HL-60/S4 treated with phorbol 12-myristate 13-acetate at 8.2 ng/mL for 4 days and 3 days (cell line): ENCODE results near the gene C1RL.
"Not testable (repeated sequence)": the region's sequence is repeated elsewhere in the genome, so short reads cannot be mapped to it uniquely, and the experiment has no call there.

Experiments used
- in situ Hi-C: fragments of 300-500 bp; cut with MboI; formaldehyde crosslinking; loops from 2 replicates; pipeline ENCODE4 v1.15.0; 2022; ENCODE audit warnings: low sequenced_read_pairs

Gene C1RL

DNA sequence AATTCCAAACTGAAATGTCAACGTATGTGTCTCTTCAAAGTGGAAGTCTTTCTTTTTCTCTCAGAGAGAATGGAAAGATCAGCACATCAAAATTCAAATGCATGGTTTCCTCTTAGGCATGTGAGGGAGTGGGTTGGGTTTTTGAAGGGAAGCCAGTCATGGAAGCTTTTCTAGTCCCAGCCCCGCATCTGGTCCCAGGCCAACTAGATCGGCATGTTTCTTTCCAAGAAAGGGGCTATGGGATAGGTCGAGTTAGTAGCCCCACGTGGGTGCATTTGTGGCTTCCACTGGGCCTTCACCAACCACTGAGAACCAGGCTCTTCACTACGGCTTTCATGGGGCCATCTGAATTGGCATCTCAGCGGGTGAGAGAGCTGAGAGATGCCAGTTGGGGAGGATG is 41.9 kb downstream of the C1RL start:
- in situ Hi-C loops, result no loop called here

- in situ Hi-C loops, result no loop called here
Observed at GRCh38 chr12:7066596-7066995, 42.4 kb downstream of the C1RL start.

- in situ Hi-C loops, result no loop called here
Observed at GRCh38 chr12:7065073-7065623, 43.9 kb downstream of the C1RL start.

DNA sequence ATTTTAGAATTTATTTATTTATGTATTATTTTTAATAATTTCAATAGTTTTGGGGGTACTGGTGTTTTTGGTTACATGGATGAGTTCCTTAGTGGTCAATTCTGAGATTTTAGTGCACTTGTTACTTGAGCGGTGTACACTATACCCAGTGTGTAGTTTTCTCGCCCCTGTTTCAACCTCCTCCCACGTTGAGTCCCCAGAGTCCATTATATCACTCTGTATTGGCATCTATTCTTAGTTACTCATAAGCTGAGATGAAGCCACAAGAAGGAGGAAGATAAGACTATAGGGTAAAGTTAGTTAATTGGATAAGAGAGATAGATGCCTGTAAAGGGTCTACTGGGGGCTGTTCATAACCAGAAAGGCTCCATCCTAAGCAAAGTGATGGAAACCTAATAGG is 44.5 kb downstream of the C1RL start:
- in situ Hi-C loops, result no loop called here

DNA sequence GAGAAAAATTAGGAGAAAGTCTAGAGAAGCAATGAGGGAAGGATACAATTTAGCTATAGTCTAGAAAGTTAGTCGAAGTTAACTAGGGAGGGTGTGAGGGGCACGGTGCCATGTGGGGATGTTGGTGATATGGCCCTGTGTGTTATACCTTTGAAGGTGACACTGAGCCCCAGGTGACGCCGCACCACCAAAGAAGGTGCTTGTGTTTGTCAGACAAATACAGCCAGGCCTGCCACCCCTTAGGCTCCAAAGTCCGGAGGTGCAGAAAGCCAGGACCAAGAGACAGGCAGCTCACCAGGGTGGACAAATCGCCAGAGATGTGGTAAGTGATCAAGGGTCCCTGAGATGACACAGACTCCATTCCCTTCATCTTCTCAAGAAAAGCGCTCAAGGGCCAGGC is 47.4 kb downstream of the C1RL start:
- in situ Hi-C loops, result no loop called here

DNA sequence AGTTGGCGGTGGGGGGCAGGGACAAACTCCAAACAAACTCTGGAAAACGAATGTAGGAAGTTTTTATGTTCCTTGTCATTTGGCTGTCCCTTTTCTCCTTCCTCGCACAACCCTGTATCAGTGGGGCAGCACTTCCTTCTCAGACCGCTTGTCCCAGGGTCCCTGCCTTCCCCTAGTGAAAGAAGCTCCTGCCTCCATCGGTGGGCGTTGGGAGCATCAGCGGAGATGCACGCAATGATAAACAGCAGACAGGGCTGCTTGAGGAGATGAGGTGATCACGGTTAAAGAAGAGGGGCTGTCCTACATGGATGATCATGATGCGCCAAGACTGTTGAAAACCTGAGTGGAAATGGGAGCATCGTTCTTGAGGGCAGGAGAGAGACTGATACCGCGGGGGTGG is 47.9 kb downstream of the C1RL start:
- in situ Hi-C loops, result no loop called here

- in situ Hi-C loops, result no loop called here
Observed at GRCh38 chr12:7060353-7060954, 48.6 kb downstream of the C1RL start, which contains the start of gene C1S. C1S (plus strand) TSS chr12:7060718; CDS start chr12:7061913, 1,195 bp downstream.

DNA sequence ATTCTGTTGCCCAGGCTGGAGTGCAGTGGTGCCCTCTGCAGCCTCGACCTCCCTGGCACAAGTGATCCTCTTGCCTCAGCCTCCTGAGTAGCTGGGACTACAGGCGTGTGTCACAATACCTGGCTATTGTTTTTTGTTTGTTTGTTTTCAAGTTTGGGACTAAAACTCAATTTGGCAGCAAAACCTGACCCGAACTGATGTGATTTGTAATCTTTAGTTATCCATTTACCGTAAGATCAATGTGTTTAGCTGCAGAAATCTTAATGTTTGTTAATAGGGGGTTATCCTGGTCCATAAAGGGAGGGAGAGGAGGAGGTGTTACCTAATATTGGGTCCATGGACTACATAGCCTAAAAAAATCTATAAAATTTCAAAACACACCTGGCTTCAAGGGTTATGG is 49.2 kb downstream of the C1RL start:
- in situ Hi-C loops, result no loop called here

DNA sequence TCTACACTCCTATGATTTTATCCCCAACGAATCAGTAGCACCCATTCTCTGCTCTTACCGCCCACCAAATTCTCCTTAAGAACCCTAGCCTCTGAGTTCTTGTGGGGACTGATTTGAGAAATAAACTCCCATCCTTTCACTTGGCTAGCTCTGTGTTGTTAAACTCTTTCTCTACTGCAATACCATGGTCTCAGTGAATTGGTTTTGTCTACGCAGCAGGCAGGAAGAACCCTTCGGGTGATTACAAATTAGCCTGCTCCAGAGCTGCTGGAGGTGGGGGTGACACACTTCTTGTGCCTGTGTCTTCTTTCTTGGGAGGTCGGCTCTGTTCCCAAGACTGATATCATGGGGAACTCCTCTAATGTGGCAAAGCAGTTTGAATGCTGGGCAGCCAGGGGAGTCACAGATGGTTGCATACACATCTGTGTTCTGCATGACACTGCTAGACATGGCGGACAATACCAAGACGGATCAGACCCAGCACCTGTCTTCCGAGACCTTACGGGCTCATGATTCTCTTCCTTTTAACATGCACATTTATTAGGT is 50.1 kb downstream of the C1RL start:
- in situ Hi-C loops, result no loop called here

GRCh38 chr12:7058163-7058845 is 50.7 kb downstream of the C1RL start:
- in situ Hi-C loops, result no loop called here

- in situ Hi-C loops, result not testable (repeated sequence)
Observed at GRCh38 chr12:7055736-7056135, 53.3 kb downstream of the C1RL start.

DNA sequence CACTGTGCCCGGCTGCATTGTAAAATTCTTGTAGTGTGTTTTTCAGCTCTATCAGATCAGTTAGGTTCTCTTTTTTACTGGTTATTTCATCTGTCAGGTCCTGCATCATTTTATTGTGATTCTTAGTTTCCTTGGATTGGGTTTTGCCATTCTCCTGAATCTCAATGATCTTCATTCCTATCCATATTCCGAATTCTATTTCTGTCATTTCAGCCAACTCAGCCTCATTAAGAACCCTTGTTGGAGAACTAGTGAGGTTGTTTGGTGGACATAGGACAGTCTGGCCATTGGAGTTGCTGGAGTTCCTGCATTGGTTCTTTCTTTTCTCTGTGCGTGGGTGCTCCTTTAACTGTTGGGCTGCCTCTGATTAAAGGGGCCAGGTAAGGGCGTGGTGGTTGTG is 54.1 kb downstream of the C1RL start:
- in situ Hi-C loops, result no loop called here

GRCh38 chr12:7049973-7050372 is 59.0 kb downstream of the C1RL start:
- in situ Hi-C loops, result not testable (repeated sequence)

- in situ Hi-C loops, result not testable (repeated sequence)
Observed at GRCh38 chr12:7049445-7049951, 59.5 kb downstream of the C1RL start.

GRCh38 chr12:7047306-7047705 is 61.7 kb downstream of the C1RL start:
- in situ Hi-C loops, result no loop called here

DNA sequence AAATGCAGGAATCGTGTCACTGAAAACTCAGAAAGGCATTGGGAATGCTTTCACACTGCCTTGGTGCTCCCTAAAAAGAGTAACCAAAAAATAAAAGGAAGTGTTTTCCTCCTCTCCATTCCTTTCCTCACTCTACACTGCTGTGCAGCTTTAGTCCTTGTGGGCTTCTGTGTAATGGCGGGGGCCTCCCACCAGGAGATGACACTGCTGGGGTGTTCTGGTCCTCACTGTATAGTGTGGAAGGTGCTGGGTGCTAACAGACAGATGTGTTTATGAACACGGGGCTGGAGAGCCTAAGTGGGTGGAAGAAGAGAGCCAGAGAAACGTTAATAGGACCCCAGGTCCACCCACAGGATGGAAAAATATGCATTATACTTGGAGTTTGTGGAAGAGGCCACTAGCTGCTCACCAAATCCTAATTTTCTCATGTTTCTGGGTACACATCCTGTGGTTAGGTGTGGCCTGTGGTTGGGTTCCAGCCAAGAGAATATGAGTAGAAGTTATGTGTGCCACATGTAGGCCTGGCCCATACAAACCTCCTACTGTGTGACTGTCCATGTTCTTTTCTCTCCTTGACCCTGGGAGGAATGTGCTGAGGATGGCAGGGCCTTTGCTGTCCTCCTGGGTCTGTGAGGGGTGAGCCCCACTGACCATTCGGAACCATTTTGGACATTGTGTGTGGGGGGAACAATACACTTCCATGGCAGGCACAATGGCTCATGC is 62.5 kb downstream of the C1RL start:
- in situ Hi-C loops, result no loop called here

- in situ Hi-C loops, result no loop called here
Observed at GRCh38 chr12:7045913-7046312, 63.1 kb downstream of the C1RL start.
